ENCODE results near the gene CHCHD1.

The CHCHD1 gene

DNA sequence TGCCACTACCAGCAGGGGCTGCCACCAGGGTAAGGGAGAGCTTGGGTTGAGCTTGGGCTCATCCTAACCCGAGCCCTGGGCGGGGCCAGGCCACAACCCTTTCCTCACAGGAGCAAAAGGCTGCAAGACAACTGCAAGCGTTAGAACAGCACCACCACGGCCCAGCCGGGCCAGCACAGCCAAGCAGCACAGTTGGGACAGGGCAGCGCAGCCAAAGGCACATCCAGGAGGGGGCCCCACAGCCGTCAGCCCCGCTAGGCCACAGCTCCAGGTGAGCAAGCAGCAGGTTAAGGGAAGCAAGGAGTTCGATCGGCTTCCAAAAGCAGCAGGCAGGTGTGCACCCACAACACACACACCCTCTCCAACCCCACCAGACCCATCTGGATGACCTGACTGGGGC, 36.6 kb downstream of the CHCHD1 start:
- no peak overlapping the region for H2BK5ac ChIP-seq (ENCODE audit: low read depth, low read length, poor library complexity)
- H3K79me2 ChIP-seq (ENCODE audit: control insufficient read depth, insufficient read depth, low read length, poor library complexity) = no peaks in the 10 kb centered on the region
- H3K36me3 ChIP-seq (ENCODE audit: control insufficient read depth in 1 of 2, insufficient read depth in 2 of 2, low read length in 2 of 2) = peaks cover 21 to 22% of the 10 kb centered on the region in 2 experiments
- H4K8ac ChIP-seq (ENCODE audit: low read depth, low read length) = no peak overlapping the region
- no peak overlapping the region for H3K18ac ChIP-seq (ENCODE audit: low read length)
- no peak overlapping the region for H2BK12ac ChIP-seq (ENCODE audit: low read length)
- no peak overlapping the region for H3K4me2 ChIP-seq (ENCODE audit: low read length)
- no peak overlapping the region for H3K14ac ChIP-seq (ENCODE audit: low read length)
- H4K12ac ChIP-seq (ENCODE audit: low read depth, low read length) = no peak overlapping the region
- H2AK5ac ChIP-seq (ENCODE audit: low read length) = no peak overlapping the region
- no peak overlapping the region for H3K4me3 ChIP-seq (ENCODE audit: low read depth, low read length)
- H2BK120ac ChIP-seq (ENCODE audit: insufficient read depth, low read length, poor library complexity) = no peak overlapping the region
- peaks cover 0 to 5% of the 10 kb centered on the region in 2 experiments for H3K4me1 ChIP-seq (ENCODE audit: control insufficient read depth in 1 of 2, insufficient read depth in 2 of 2, low read length in 2 of 2)
- H2AFZ ChIP-seq (ENCODE audit: insufficient read depth, low read length, poor library complexity) = no peak overlapping the region
- peaks cover 1% of the 10 kb centered on the region for H3K9me3 ChIP-seq (ENCODE audit: insufficient read depth, low read depth, low read length)
- no peak overlapping the region for H3K27ac ChIP-seq (ENCODE audit: low read depth, low read length)
- H3K79me1 ChIP-seq (ENCODE audit: low read length) = no peaks in the 10 kb centered on the region
- no peak overlapping the region for H4K91ac ChIP-seq (ENCODE audit: low read depth, low read length)
- WGBS (ENCODE audit: extremely low coverage, insufficient coverage, insufficient read length) = no CpG with 5 or more reads among the region's 10 CpGs
- H3K23ac ChIP-seq (ENCODE audit: low read length) = no peak overlapping the region
- no peak for DNase-seq
- H3K4ac ChIP-seq (ENCODE audit: low read depth, low read length) = no peak overlapping the region
- no peak overlapping the region for H3K9ac ChIP-seq (ENCODE audit: low read length)
- no peaks in the 10 kb centered on the region for H3K27me3 ChIP-seq (ENCODE audit: insufficient read depth, low read length)

DNA sequence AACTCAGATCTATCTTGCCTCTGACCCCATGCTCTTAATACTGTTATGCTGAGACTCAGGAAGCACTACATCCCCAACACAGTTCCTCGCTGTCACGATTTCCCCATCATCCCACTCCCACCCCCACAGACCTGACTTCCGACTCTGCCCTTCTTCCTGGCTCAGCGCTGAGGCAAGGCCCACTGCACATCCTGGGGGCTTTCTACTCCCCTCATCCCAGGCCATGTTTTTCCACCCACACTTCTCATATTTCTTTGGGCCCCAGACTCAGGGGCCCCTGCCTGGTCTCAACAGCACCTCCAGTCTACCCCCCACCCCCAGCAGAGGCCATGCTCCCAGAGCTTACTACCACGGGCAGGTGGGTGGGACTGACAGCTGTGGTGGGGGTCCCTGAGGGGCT, 37.2 kb downstream of the CHCHD1 start:
- DNase-seq = no peak
- Histone ChIP-seq H3K4me2 (ENCODE audit: low read length) (no peak overlapping the region), H2AK5ac (ENCODE audit: low read length) (no peak overlapping the region), H3K4me1 (ENCODE audit: control insufficient read depth in 1 of 2, insufficient read depth in 2 of 2, low read length in 2 of 2) (peaks cover 0 to 5% of the 10 kb centered on the region in 2 experiments), H3K14ac (ENCODE audit: low read length) (no peak overlapping the region), H3K9ac (ENCODE audit: low read length) (no peak overlapping the region), H2BK12ac (ENCODE audit: low read length) (no peak overlapping the region), H2BK120ac (ENCODE audit: insufficient read depth, low read length, poor library complexity) (no peak overlapping the region), H3K4ac (ENCODE audit: low read depth, low read length) (no peak overlapping the region), H4K91ac (ENCODE audit: low read depth, low read length) (no peak overlapping the region), H3K18ac (ENCODE audit: low read length) (no peak overlapping the region), H3K27me3 (ENCODE audit: insufficient read depth, low read length) (no peaks in the 10 kb centered on the region), H3K36me3 (ENCODE audit: control insufficient read depth in 1 of 2, insufficient read depth in 2 of 2, low read length in 2 of 2) (peaks cover 21% of the 10 kb centered on the region in 2 experiments), H3K27ac (ENCODE audit: low read depth, low read length) (no peak overlapping the region), H3K9me3 (ENCODE audit: insufficient read depth, low read depth, low read length) (peaks cover 1% of the 10 kb centered on the region), H3K79me1 (ENCODE audit: low read length) (no peaks in the 10 kb centered on the region), H3K79me2 (ENCODE audit: control insufficient read depth, insufficient read depth, low read length, poor library complexity) (no peaks in the 10 kb centered on the region), H2AFZ (ENCODE audit: insufficient read depth, low read length, poor library complexity) (no peak overlapping the region), H4K8ac (ENCODE audit: low read depth, low read length) (no peak overlapping the region), H4K12ac (ENCODE audit: low read depth, low read length) (no peak overlapping the region), H3K23ac (ENCODE audit: low read length) (no peak overlapping the region), H3K4me3 (ENCODE audit: low read depth, low read length) (no peak overlapping the region), H2BK5ac (ENCODE audit: low read depth, low read length, poor library complexity) (no peak overlapping the region)
- no CpG with 5 or more reads among the region's 5 CpGs for WGBS (ENCODE audit: extremely low coverage, insufficient coverage, insufficient read length)

DNA sequence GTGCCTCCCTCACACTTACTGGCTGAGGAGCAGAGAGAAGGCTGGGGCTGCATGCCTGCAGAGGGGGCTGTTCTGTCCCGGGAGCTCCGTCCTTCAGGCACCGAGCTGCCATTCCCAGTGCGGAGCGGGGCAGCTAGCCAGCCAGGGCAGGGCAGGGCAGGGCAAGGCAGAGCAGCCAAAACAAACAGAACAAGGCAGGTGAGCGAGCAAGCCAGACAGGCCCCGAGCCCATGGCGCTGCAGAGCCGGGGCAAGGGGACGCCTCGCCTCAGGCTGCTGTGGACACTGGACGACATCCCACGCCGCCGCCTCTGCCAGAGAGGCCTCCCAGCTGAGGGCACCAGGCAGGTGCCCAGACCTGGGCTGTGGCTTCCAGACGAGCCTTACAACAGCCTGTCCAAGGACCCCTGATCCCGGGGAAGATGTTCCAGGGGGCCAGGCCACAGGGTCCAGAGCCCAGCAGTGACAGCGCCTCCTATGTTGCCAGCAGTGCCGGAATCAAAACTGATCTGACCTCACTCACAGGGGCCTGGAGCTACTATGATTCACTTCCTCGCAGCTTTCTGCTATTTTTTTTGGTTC, 37.8 kb downstream of the CHCHD1 start:
- H3K23ac ChIP-seq (ENCODE audit: low read length) = no peak overlapping the region
- no peak overlapping the region for H3K4me2 ChIP-seq (ENCODE audit: low read length)
- H3K79me1 ChIP-seq (ENCODE audit: low read length) = no peaks in the 10 kb centered on the region
- H4K12ac ChIP-seq (ENCODE audit: low read depth, low read length) = no peak overlapping the region
- no peak overlapping the region for H2BK12ac ChIP-seq (ENCODE audit: low read length)
- H2BK5ac ChIP-seq (ENCODE audit: low read depth, low read length, poor library complexity) = no peak overlapping the region
- H3K79me2 ChIP-seq (ENCODE audit: control insufficient read depth, insufficient read depth, low read length, poor library complexity) = no peaks in the 10 kb centered on the region
- no peak for DNase-seq
- H3K9ac ChIP-seq (ENCODE audit: low read length) = no peak overlapping the region
- H3K4ac ChIP-seq (ENCODE audit: low read depth, low read length) = no peak overlapping the region
- H3K14ac ChIP-seq (ENCODE audit: low read length) = no peak overlapping the region
- H3K27me3 ChIP-seq (ENCODE audit: insufficient read depth, low read length) = no peaks in the 10 kb centered on the region
- H3K36me3 ChIP-seq (ENCODE audit: control insufficient read depth in 1 of 2, insufficient read depth in 2 of 2, low read length in 2 of 2) = peaks cover 24% of the 10 kb centered on the region in 2 experiments
- no peak overlapping the region for H3K4me3 ChIP-seq (ENCODE audit: low read depth, low read length)
- H3K27ac ChIP-seq (ENCODE audit: low read depth, low read length) = no peak overlapping the region
- H2BK120ac ChIP-seq (ENCODE audit: insufficient read depth, low read length, poor library complexity) = no peak overlapping the region
- no peak overlapping the region for H2AFZ ChIP-seq (ENCODE audit: insufficient read depth, low read length, poor library complexity)
- H3K4me1 ChIP-seq (ENCODE audit: control insufficient read depth in 1 of 2, insufficient read depth in 2 of 2, low read length in 2 of 2) = peaks cover 0 to 5% of the 10 kb centered on the region in 2 experiments
- no peak overlapping the region for H4K91ac ChIP-seq (ENCODE audit: low read depth, low read length)
- H2AK5ac ChIP-seq (ENCODE audit: low read length) = no peak overlapping the region
- no CpG with 5 or more reads among the region's 20 CpGs for WGBS (ENCODE audit: extremely low coverage, insufficient coverage, insufficient read length)
- no peak overlapping the region for H4K8ac ChIP-seq (ENCODE audit: low read depth, low read length)
- no peak overlapping the region for H3K18ac ChIP-seq (ENCODE audit: low read length)
- peaks cover 1% of the 10 kb centered on the region for H3K9me3 ChIP-seq (ENCODE audit: insufficient read depth, low read depth, low read length)

GRCh38 chr10:73823391-73823790, 41.5 kb downstream of the CHCHD1 start:
- H3K36me3 ChIP-seq (ENCODE audit: control insufficient read depth in 1 of 2, insufficient read depth in 2 of 2, low read length in 2 of 2) = peaks cover 20 to 25% of the 10 kb centered on the region in 2 experiments
- H4K8ac ChIP-seq (ENCODE audit: low read depth, low read length) = no peak overlapping the region
- no peak for DNase-seq
- no peak overlapping the region for H4K12ac ChIP-seq (ENCODE audit: low read depth, low read length)
- no peak overlapping the region for H2AFZ ChIP-seq (ENCODE audit: insufficient read depth, low read length, poor library complexity)
- H3K79me2 ChIP-seq (ENCODE audit: control insufficient read depth, insufficient read depth, low read length, poor library complexity) = no peaks in the 10 kb centered on the region
- H3K79me1 ChIP-seq (ENCODE audit: low read length) = no peaks in the 10 kb centered on the region
- H4K91ac ChIP-seq (ENCODE audit: low read depth, low read length) = no peak overlapping the region
- H3K9me3 ChIP-seq (ENCODE audit: insufficient read depth, low read depth, low read length) = peaks cover 2% of the 10 kb centered on the region
- H2BK5ac ChIP-seq (ENCODE audit: low read depth, low read length, poor library complexity) = no peak overlapping the region
- WGBS (ENCODE audit: extremely low coverage, insufficient coverage, insufficient read length) = no CpG with 5 or more reads among the region's 7 CpGs
- no peak overlapping the region for H2BK120ac ChIP-seq (ENCODE audit: insufficient read depth, low read length, poor library complexity)
- H2AK5ac ChIP-seq (ENCODE audit: low read length) = no peak overlapping the region
- no peak overlapping the region for H3K4me2 ChIP-seq (ENCODE audit: low read length)
- no peak overlapping the region for H2BK12ac ChIP-seq (ENCODE audit: low read length)
- H3K23ac ChIP-seq (ENCODE audit: low read length) = no peak overlapping the region
- no peak overlapping the region for H3K4ac ChIP-seq (ENCODE audit: low read depth, low read length)
- H3K4me1 ChIP-seq (ENCODE audit: control insufficient read depth in 1 of 2, insufficient read depth in 2 of 2, low read length in 2 of 2) = no peaks in the 10 kb centered on the region
- H3K27ac ChIP-seq (ENCODE audit: low read depth, low read length) = no peak overlapping the region
- H3K14ac ChIP-seq (ENCODE audit: low read length) = no peak overlapping the region
- no peak overlapping the region for H3K18ac ChIP-seq (ENCODE audit: low read length)
- no peak overlapping the region for H3K9ac ChIP-seq (ENCODE audit: low read length)
- H3K4me3 ChIP-seq (ENCODE audit: low read depth, low read length) = no peak overlapping the region
- H3K27me3 ChIP-seq (ENCODE audit: insufficient read depth, low read length) = no peaks in the 10 kb centered on the region

All from trophoblast cell (in vitro differentiated cells and primary cell).